GM23338 (cell line): ENCODE results near the gene SRD5A3.

Source experiments
- CREB1 ChIP-seq: fragments of 250-450 bp; sonication (Bioruptor Pico); IDR thresholded peaks from 2 replicates; pipeline ENCODE4 v1.5.0; 2020; ENCODE audit warnings: low read depth, mild to moderate bottlenecking, moderate library complexity
- CTCF ChIP-seq, 2 experiments: fragments of 200-600 bp in 1 of 2; sonication (generic) in 1 of 2; conservative IDR thresholded peaks; 2 replicates each; pipeline versions ENCODE4 v1.5.1 to v1.6.1; 2016 to 2017; ENCODE audit warnings: antibody characterized with exemption in 2 of 2, low read depth in 2 of 2, mild to moderate bottlenecking in 2 of 2, moderate library complexity in 1 of 2
- ETS1 ChIP-seq: IDR thresholded peaks from 2 replicates; pipeline ENCODE4 v1.6.1; 2016; ENCODE audit warnings: antibody characterized with exemption
- EZH2 ChIP-seq: fragments of 200-600 bp; sonication (generic); IDR thresholded peaks from one replicate; pipeline ENCODE4 v1.8.0; 2017; ENCODE audit warnings: antibody characterized with exemption, mild to moderate bottlenecking, low read depth; ENCODE audit not compliant: unreplicated experiment
- EZH2phosphoT487 ChIP-seq: fragments of 200-600 bp; sonication (generic); IDR thresholded peaks from one replicate; pipeline ENCODE4 v1.8.1; 2018; ENCODE audit warnings: antibody characterized with exemption; ENCODE audit not compliant: unreplicated experiment
- JUNB ChIP-seq: IDR thresholded peaks from one replicate; pipeline ENCODE4 v1.6.1; 2016; ENCODE audit warnings: antibody characterized with exemption; ENCODE audit not compliant: unreplicated experiment
- POLR2AphosphoS5 ChIP-seq: IDR thresholded peaks from 2 replicates; pipeline ENCODE4 v1.6.1; 2016; ENCODE audit warnings: antibody characterized with exemption, low read depth
- STAT1 ChIP-seq: IDR thresholded peaks from one replicate; pipeline ENCODE4 v1.6.1; 2016; ENCODE audit warnings: antibody characterized with exemption; ENCODE audit not compliant: unreplicated experiment
- ZNF114 ChIP-seq: fragments of 250-450 bp; sonication (Bioruptor Pico); IDR thresholded peaks from 2 replicates; pipeline ENCODE4 v1.5.0; 2020; ENCODE audit warnings: mild to moderate bottlenecking, moderate library complexity
- ZNF331 ChIP-seq: fragments of 250-450 bp; sonication (Bioruptor Pico); IDR thresholded peaks from 2 replicates; pipeline ENCODE4 v1.5.0; 2020; ENCODE audit warnings: low read depth, mild to moderate bottlenecking, moderate library complexity
- TF ChIP-seq, protein P1 (sequence below): IDR thresholded peaks from one replicate; pipeline ENCODE4 v1.6.1; 2018; ENCODE audit warnings: antibody characterized with exemption; ENCODE audit not compliant: unreplicated experiment

DNA sequence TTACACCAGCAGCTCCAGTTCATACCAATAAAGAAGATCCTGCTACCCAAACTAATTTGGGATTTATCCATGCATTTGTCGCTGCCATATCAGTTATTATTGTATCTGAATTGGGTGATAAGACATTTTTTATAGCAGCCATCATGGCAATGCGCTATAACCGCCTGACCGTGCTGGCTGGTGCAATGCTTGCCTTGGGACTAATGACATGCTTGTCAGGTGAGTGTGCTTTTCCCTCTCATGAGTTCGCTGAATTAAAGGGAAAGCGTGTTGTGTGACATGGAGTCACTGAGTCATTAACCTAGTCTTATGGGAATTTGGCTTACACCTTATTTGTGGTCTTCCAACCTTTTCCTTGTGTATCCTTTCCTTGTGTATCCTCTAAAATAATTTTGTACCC, 65.6 kb downstream of the SRD5A3 start:
- TF ChIP-seq CTCF (conservative IDR thresholded peaks at IDR 0.05; ENCODE audit: low read depth in 2 of 2) = no peak
- no peak for TF ChIP-seq POLR2AphosphoS5
- no peak for TF ChIP-seq CREB1 (CRISPR knock-in tag)
- no peak for TF ChIP-seq ZNF331
- no peak for TF ChIP-seq STAT1
- no peak for TF ChIP-seq EZH2
- TF ChIP-seq, protein P1, sequence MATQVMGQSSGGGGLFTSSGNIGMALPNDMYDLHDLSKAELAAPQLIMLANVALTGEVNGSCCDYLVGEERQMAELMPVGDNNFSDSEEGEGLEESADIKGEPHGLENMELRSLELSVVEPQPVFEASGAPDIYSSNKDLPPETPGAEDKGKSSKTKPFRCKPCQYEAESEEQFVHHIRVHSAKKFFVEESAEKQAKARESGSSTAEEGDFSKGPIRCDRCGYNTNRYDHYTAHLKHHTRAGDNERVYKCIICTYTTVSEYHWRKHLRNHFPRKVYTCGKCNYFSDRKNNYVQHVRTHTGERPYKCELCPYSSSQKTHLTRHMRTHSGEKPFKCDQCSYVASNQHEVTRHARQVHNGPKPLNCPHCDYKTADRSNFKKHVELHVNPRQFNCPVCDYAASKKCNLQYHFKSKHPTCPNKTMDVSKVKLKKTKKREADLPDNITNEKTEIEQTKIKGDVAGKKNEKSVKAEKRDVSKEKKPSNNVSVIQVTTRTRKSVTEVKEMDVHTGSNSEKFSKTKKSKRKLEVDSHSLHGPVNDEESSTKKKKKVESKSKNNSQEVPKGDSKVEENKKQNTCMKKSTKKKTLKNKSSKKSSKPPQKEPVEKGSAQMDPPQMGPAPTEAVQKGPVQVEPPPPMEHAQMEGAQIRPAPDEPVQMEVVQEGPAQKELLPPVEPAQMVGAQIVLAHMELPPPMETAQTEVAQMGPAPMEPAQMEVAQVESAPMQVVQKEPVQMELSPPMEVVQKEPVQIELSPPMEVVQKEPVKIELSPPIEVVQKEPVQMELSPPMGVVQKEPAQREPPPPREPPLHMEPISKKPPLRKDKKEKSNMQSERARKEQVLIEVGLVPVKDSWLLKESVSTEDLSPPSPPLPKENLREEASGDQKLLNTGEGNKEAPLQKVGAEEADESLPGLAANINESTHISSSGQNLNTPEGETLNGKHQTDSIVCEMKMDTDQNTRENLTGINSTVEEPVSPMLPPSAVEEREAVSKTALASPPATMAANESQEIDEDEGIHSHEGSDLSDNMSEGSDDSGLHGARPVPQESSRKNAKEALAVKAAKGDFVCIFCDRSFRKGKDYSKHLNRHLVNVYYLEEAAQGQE = no peak
- TF ChIP-seq JUNB = no peak
- TF ChIP-seq ETS1 = no peak
- TF ChIP-seq ZNF114 = no peak
- no peak for TF ChIP-seq EZH2phosphoT487
